DMS53 treated with DMSO at 0.1 percent for 48 hours (cell line): ENCODE measurements around the gene STK39.
"Not testable (repeated sequence)": the region's sequence is repeated elsewhere in the genome, so short reads cannot be mapped to it uniquely, and the experiment has no call there.

Experiments used
- DNase-seq: peaks from one replicate; lab custom pipeline; 2025; ENCODE audit not compliant: unreplicated experiment; lab: John Stamatoyannopoulos, UW

Gene STK39

GRCh38 chr2:168247341-168248261 lies at the start of gene STK39:
Gene STK39, minus strand, starts transcription at chr2:168247595. Its CDS starts 160 bp downstream, at chr2:168247435.
- DNase-seq = peak; percentile 62

- DNase-seq = no peak
These were observed 47.7 kb upstream of the STK39 start for GRCh38 chr2:168295051-168295450.

- no peak for DNase-seq
These were observed 47.0 kb upstream of the STK39 start for GRCh38 chr2:168294409-168294808.

GRCh38 chr2:168293766-168294165 lies 46.4 kb upstream of the STK39 start:
- no peak for DNase-seq

- DNase-seq = no peak
These were observed 43.0 kb upstream of the STK39 start for GRCh38 chr2:168290391-168290790.

GRCh38 chr2:168289880-168290279 lies 42.5 kb upstream of the STK39 start:
- no peak for DNase-seq

GRCh38 chr2:168286535-168286934 lies 39.1 kb upstream of the STK39 start:
- DNase-seq = no peak

GRCh38 chr2:168278424-168278888 lies 31.1 kb upstream of the STK39 start:
- DNase-seq = no peak

- no peak for DNase-seq
These were observed 29.9 kb upstream of the STK39 start for GRCh38 chr2:168277276-168277675.

GRCh38 chr2:168272225-168272624 lies 24.8 kb upstream of the STK39 start:
- DNase-seq = peak; percentile 93

- not testable (repeated sequence) for DNase-seq
These were observed 15.5 kb upstream of the STK39 start for GRCh38 chr2:168262926-168263325.

- peak; percentile 95 for DNase-seq
These were observed 9.1 kb upstream of the STK39 start for GRCh38 chr2:168256448-168256847.

GRCh38 chr2:168255866-168256265 lies 8.5 kb upstream of the STK39 start:
- DNase-seq = no peak

GRCh38 chr2:168255103-168255502 lies 7.7 kb upstream of the STK39 start:
- DNase-seq = no peak

GRCh38 chr2:168254158-168254935 lies 7.0 kb upstream of the STK39 start:
- DNase-seq = peak; percentile 11

GRCh38 chr2:168253379-168253778 lies 6.0 kb upstream of the STK39 start:
- no peak for DNase-seq

- DNase-seq = no peak
These were observed 5.6 kb upstream of the STK39 start for GRCh38 chr2:168252976-168253375.

- peak; percentile 39 for DNase-seq
These were observed 683 bp downstream of the STK39 start for GRCh38 chr2:168246483-168247340.

- DNase-seq = no peak
These were observed 1.3 kb downstream of the STK39 start for GRCh38 chr2:168246072-168246482.

GRCh38 chr2:168245074-168245825 lies 2.1 kb downstream of the STK39 start:
- no peak for DNase-seq
